Measurements from ENCODE around the gene LENG8.
"Not testable (repeated sequence)": the region's sequence is repeated elsewhere in the genome, so short reads cannot be mapped to it uniquely, and the experiment has no call there.

Gene LENG8

GRCh38 chr19:54489341-54489740 is 40.3 kb downstream of the LENG8 start:
- DNase-seq = no peak

- DNase-seq = no peak
Measured at GRCh38 chr19:54489766-54490165, 40.8 kb downstream of the LENG8 start.

- DNase-seq = no peak
Measured at GRCh38 chr19:54492568-54492967, 43.6 kb downstream of the LENG8 start.

GRCh38 chr19:54493056-54493455 is 44.1 kb downstream of the LENG8 start:
- DNase-seq = not testable (repeated sequence)

- DNase-seq = no peak
Measured at GRCh38 chr19:54493967-54494585, 45.1 kb downstream of the LENG8 start.

GRCh38 chr19:54495284-54495683 is 46.3 kb downstream of the LENG8 start:
- DNase-seq = not testable (repeated sequence)

- DNase-seq = not testable (repeated sequence)
Measured at GRCh38 chr19:54497747-54498450, 48.9 kb downstream of the LENG8 start.

GRCh38 chr19:54498451-54498772 is 49.4 kb downstream of the LENG8 start:
- not testable (repeated sequence) for DNase-seq

GRCh38 chr19:54502518-54503048 is 53.6 kb downstream of the LENG8 start, which contains the start of gene LAIR2:
Gene LAIR2 (plus strand): TSS chr19:54502831. CDS start chr19:54502919, 88 bp downstream.
- no peak for DNase-seq

GRCh38 chr19:54505542-54505941 is 56.5 kb downstream of the LENG8 start:
- not testable (repeated sequence) for DNase-seq

GRCh38 chr19:54506079-54506478 is 57.1 kb downstream of the LENG8 start:
- DNase-seq = no peak

- not testable (repeated sequence) for DNase-seq
Measured at GRCh38 chr19:54507038-54507717, 58.2 kb downstream of the LENG8 start.

GRCh38 chr19:54507824-54508223 is 58.8 kb downstream of the LENG8 start:
- DNase-seq = no peak

GRCh38 chr19:54508487-54508886 is 59.5 kb downstream of the LENG8 start:
- DNase-seq = not testable (repeated sequence)

- not testable (repeated sequence) for DNase-seq
Measured at GRCh38 chr19:54509200-54509940, 60.4 kb downstream of the LENG8 start.
